Left ventricle myocardium inferior (tissue), 1 donor: ENCODE data around the gene UBE2Q1. TPM values are rescaled to one million over a fixed set of nuclear protein-coding genes. Genes with fewer than 3 reads are reported as not detected.

Experiments
- DNase-seq: peaks from one replicate; pipeline ENCODE4 v3.0.0-alpha.2; 2020
- H3K27ac ChIP-seq: fragments of 200-600 bp; replicated peaks from 2 replicates; pipeline ENCODE4 v1.8.0; 2021
- H3K27me3 ChIP-seq: fragments of 200-600 bp; 2 replicates; pipeline ENCODE4 v1.8.0; 2021; ENCODE audit warnings: low read depth
- H3K36me3 ChIP-seq: fragments of 200-600 bp; 2 replicates; pipeline ENCODE4 v1.8.0; 2021
- H3K4me1 ChIP-seq: fragments of 200-600 bp; 2 replicates; pipeline ENCODE4 v1.8.0; 2021
- H3K4me3 ChIP-seq: fragments of 200-600 bp; 2 replicates; pipeline ENCODE4 v1.8.0; 2021; ENCODE audit warnings: mild to moderate bottlenecking, moderate library complexity
- H3K9me3 ChIP-seq: fragments of 200-600 bp; replicated peaks from 2 replicates; pipeline ENCODE4 v1.8.0; 2021
- CTCF ChIP-seq: fragments of 200-600 bp; IDR thresholded peaks from 2 replicates; pipeline ENCODE4 v1.8.0; 2021; ENCODE audit warnings: antibody characterized with exemption, mild to moderate bottlenecking, borderline replicate concordance
- intact Hi-C: fragments of 100-400 bp; cut with micrococcal nuclease; formaldehyde crosslinking; loops from one replicate; pipeline ENCODE4 v1.11.0; 2022
- total RNA-seq: library from RNA; stranded (reverse); fragmentation: NEBNext Ultra II Directional; extraction: Animal tissue kit (Norgen Biotek cat#: 25700); gene quantifications from one replicate; pipeline ENCODE4 v1.2.1, GENCODE V29; 2021
- donor health status: DM: no; HTN: yes; CAD: no; lungs with severe emphysema.

Gene UBE2Q1
- total RNA-seq, 1 donor from 2014 or later = 57.0 TPM

- TF ChIP-seq CTCF = no peak
- H3K27me3 ChIP-seq = no peaks in the 10 kb centered on the region
- H3K27ac ChIP-seq = peak overlapping the region; percentile 76
- H3K4me1 ChIP-seq = peaks cover 27% of the 10 kb centered on the region
- intact Hi-C loops = loop anchor here (10.0 kb wide), 1 partner anchor 87 kb away; no protein-coding TSS in a partner anchor
- no peak overlapping the region for H3K4me3 ChIP-seq
- H3K9me3 ChIP-seq = no peaks in the 10 kb centered on the region
- peaks cover 46% of the 10 kb centered on the region for H3K36me3 ChIP-seq
- DNase-seq = peak; percentile 34
These were observed 19.6 kb upstream of the UBE2Q1 start for GRCh38 chr1:154578058-154578418.

GRCh38 chr1:154577346-154578057 lies 19.0 kb upstream of the UBE2Q1 start:
- TF ChIP-seq CTCF = no peak
- no peaks in the 10 kb centered on the region for H3K9me3 ChIP-seq
- H3K27me3 ChIP-seq = no peaks in the 10 kb centered on the region
- no peak for DNase-seq
- peak overlapping the region; percentile 76 for H3K27ac ChIP-seq
- peaks cover 40% of the 10 kb centered on the region for H3K36me3 ChIP-seq
- H3K4me1 ChIP-seq = peaks cover 27% of the 10 kb centered on the region
- H3K4me3 ChIP-seq = no peak overlapping the region
- intact Hi-C loops = loop anchor here (10.0 kb wide), 1 partner anchor 87 kb away; no protein-coding TSS in a partner anchor

- Histone ChIP-seq H3K36me3 (peaks cover 28% of the 10 kb centered on the region), H3K27me3 (no peaks in the 10 kb centered on the region), H3K9me3 (no peaks in the 10 kb centered on the region), H3K4me3 (no peak overlapping the region), H3K27ac (no peak overlapping the region), H3K4me1 (peaks cover 27% of the 10 kb centered on the region)
- intact Hi-C loops = loop anchor here (10.0 kb wide), 1 partner anchor 89 kb away; no protein-coding TSS in a partner anchor
- DNase-seq = no peak
- no peak for TF ChIP-seq CTCF
These were observed 17.6 kb upstream of the UBE2Q1 start for GRCh38 chr1:154575951-154576566.

- no peak overlapping the region for H3K4me3 ChIP-seq
- peaks cover 21% of the 10 kb centered on the region for H3K36me3 ChIP-seq
- peaks cover 27% of the 10 kb centered on the region for H3K4me1 ChIP-seq
- H3K9me3 ChIP-seq = no peaks in the 10 kb centered on the region
- no peaks in the 10 kb centered on the region for H3K27me3 ChIP-seq
- no peak overlapping the region for H3K27ac ChIP-seq
- intact Hi-C loops = loop anchor here (10.0 kb wide), 1 partner anchor 89 kb away; no protein-coding TSS in a partner anchor
- no peak for DNase-seq
- no peak for TF ChIP-seq CTCF
These were observed 16.9 kb upstream of the UBE2Q1 start for GRCh38 chr1:154575147-154575927.

- peaks cover 14% of the 10 kb centered on the region for H3K36me3 ChIP-seq
- TF ChIP-seq CTCF = no peak
- peaks cover 27% of the 10 kb centered on the region for H3K4me1 ChIP-seq
- no peak overlapping the region for H3K27ac ChIP-seq
- H3K27me3 ChIP-seq = peaks cover 4% of the 10 kb centered on the region
- intact Hi-C loops = loop anchor here (10.0 kb wide), 1 partner anchor 90 kb away; no protein-coding TSS in a partner anchor
- no peaks in the 10 kb centered on the region for H3K9me3 ChIP-seq
- no peak overlapping the region for H3K4me3 ChIP-seq
- DNase-seq = no peak
These were observed 16.3 kb upstream of the UBE2Q1 start for GRCh38 chr1:154574716-154575115.
